Measurements from ENCODE around the gene KRTAP10-10.

DNA sequence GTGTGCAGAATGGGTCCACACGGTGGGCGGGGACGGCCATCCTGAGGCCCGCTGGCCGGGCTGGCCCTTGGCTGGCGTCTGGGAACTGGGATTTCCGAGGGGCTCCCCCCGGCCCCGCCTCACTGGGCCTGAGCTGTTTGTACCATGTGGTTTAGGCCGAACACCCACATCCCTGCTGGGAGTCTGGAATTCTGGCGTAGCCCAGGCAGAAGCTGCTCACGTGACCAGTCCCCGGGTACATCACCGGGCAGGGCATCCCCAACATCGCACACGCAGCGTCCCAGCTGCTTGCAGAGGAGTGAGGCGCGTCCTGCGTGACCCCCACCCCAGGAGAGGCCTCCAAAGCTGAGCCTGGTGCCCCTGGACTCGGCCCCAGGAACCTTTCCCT, 34.7 kb upstream of the KRTAP10-10 start:
- TF ChIP-seq, protein P1, sequence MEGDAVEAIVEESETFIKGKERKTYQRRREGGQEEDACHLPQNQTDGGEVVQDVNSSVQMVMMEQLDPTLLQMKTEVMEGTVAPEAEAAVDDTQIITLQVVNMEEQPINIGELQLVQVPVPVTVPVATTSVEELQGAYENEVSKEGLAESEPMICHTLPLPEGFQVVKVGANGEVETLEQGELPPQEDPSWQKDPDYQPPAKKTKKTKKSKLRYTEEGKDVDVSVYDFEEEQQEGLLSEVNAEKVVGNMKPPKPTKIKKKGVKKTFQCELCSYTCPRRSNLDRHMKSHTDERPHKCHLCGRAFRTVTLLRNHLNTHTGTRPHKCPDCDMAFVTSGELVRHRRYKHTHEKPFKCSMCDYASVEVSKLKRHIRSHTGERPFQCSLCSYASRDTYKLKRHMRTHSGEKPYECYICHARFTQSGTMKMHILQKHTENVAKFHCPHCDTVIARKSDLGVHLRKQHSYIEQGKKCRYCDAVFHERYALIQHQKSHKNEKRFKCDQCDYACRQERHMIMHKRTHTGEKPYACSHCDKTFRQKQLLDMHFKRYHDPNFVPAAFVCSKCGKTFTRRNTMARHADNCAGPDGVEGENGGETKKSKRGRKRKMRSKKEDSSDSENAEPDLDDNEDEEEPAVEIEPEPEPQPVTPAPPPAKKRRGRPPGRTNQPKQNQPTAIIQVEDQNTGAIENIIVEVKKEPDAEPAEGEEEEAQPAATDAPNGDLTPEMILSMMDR (IDR thresholded peaks at IDR 0.05) = no peak
- no peak for TF ChIP-seq POLR2A (IDR thresholded peaks at IDR 0.05)

All from body of pancreas (tissue), 4 donors.